HL-60/S4 (cell line): Measurements from ENCODE around the gene ZNF814.
"Not testable (repeated sequence)": the region's sequence is repeated elsewhere in the genome, so short reads cannot be mapped to it uniquely, and the experiment has no call there.

Source experiments
- in situ Hi-C: fragments of 300-500 bp; cut with MboI; formaldehyde crosslinking; loops from 2 replicates; pipeline ENCODE4 v1.14.3; 2022; ENCODE audit warnings: low sequenced_read_pairs

Gene ZNF814

GRCh38 chr19:57888560-57889231 lies at the start of gene ZNF814:
ZNF814 (minus strand) TSS chr19:57889037; CDS start chr19:57888802, 235 bp downstream.
- in situ Hi-C loops = no loop called here

GRCh38 chr19:57935731-57936130 lies 46.9 kb upstream of the ZNF814 start:
- in situ Hi-C loops = no loop called here

- in situ Hi-C loops = no loop called here
These were observed 46.2 kb upstream of the ZNF814 start, which contains the start of gene ZNF418 for GRCh38 chr19:57934820-57935665. ZNF418 (minus strand) TSS chr19:57935402; CDS start chr19:57933822, 1,580 bp downstream.

GRCh38 chr19:57927587-57927986 lies 38.8 kb upstream of the ZNF814 start:
- in situ Hi-C loops = no loop called here

GRCh38 chr19:57916168-57916995 lies 27.5 kb upstream of the ZNF814 start, which contains the start of gene ZNF417:
ZNF417 (minus strand) TSS chr19:57916592; CDS start chr19:57916411, 181 bp downstream.
- in situ Hi-C loops = not testable (repeated sequence)

GRCh38 chr19:57914531-57914930 lies 25.7 kb upstream of the ZNF814 start:
- in situ Hi-C loops = no loop called here

- in situ Hi-C loops = no loop called here
These were observed 18.6 kb upstream of the ZNF814 start for GRCh38 chr19:57907394-57907793.

GRCh38 chr19:57905258-57905657 lies 16.4 kb upstream of the ZNF814 start:
- in situ Hi-C loops = no loop called here

- in situ Hi-C loops = no loop called here
These were observed 14.9 kb upstream of the ZNF814 start for GRCh38 chr19:57903618-57904184.

GRCh38 chr19:57900311-57900710 lies 11.5 kb upstream of the ZNF814 start:
- in situ Hi-C loops = no loop called here

- in situ Hi-C loops = not testable (repeated sequence)
These were observed 1.9 kb upstream of the ZNF814 start for GRCh38 chr19:57890706-57891105.

GRCh38 chr19:57888107-57888559 lies 704 bp downstream of the ZNF814 start:
- in situ Hi-C loops = no loop called here

- in situ Hi-C loops = no loop called here
These were observed 1.5 kb downstream of the ZNF814 start for GRCh38 chr19:57887195-57887941.

- in situ Hi-C loops = no loop called here
These were observed 2.8 kb downstream of the ZNF814 start for GRCh38 chr19:57886046-57886445.

- in situ Hi-C loops = not testable (repeated sequence)
These were observed 14.7 kb downstream of the ZNF814 start for GRCh38 chr19:57873883-57874799.

- in situ Hi-C loops = no loop called here
These were observed 16.4 kb downstream of the ZNF814 start for GRCh38 chr19:57872450-57872849.

GRCh38 chr19:57870225-57870624 lies 18.6 kb downstream of the ZNF814 start:
- in situ Hi-C loops = no loop called here

- in situ Hi-C loops = not testable (repeated sequence)
These were observed 19.2 kb downstream of the ZNF814 start for GRCh38 chr19:57869655-57870054.
